NCI-H2227 (cell line): Measurements from ENCODE around the gene CACNG7.
"Not testable (repeated sequence)": the region's sequence is repeated elsewhere in the genome, so short reads cannot be mapped to it uniquely, and the experiment has no call there.

Experiments used
- DNase-seq: peaks from one replicate; lab custom pipeline; 2025; ENCODE audit not compliant: unreplicated experiment; lab: John Stamatoyannopoulos, UW

CACNG7 gene

DNA sequence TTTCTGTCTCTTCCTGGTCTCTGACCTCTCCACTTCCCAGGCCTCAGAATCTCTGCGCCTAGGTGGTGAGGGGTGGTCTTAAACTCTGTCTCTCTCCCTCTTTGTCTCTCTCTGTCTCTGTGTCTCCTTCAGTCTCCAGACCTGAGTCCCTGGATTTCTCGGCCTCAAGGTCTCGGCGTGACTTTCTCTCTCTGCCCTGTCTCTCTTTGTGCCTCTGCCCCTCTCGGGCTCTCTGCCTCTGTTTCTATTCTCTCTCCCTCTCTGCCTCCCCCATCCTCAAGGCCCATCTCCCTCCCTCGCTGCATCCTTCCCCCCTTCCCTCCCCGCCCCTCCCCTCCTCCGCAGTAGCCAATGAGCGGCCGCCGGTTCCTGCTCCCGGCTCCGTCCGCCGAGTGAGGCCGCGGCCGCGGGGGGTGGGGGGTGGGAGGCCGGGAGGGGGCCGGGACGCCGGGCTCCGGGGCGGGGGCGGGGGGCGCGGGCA, at the start of gene CACNG7:
CACNG7 (plus strand) TSS at position 344 of the 481 bp plus-strand sequence. CDS start 3,554 bp downstream, outside the sequence.
- peak; percentile 77 for DNase-seq

GRCh38 chr19:53864308-53864836, 44.7 kb upstream of the CACNG7 start:
- DNase-seq, result no peak

DNA sequence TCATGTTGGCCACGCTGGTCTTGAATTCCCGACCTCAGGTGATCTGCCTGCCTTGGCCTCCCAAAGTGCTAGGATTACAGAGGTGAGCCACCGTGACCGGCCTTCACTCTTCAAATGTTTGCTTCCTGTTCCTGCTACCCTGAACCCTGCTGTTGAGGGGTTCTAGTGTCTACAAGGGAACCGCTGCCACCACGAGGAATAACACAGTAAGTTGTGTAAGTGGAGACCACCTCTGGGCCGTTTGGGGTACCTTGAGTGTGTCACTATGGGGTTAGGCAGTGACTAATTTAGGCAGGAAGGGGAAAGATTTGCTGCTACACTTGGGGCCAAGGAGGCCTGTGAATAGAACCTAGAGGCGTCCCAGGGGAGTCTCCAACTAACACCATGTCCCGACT, 43.6 kb upstream of the CACNG7 start:
- DNase-seq, result no peak

GRCh38 chr19:53865918-53866864, 42.9 kb upstream of the CACNG7 start:
- peak; percentile 95 for DNase-seq

GRCh38 chr19:53866865-53867224, 42.2 kb upstream of the CACNG7 start:
- peak; percentile 77 for DNase-seq

DNA sequence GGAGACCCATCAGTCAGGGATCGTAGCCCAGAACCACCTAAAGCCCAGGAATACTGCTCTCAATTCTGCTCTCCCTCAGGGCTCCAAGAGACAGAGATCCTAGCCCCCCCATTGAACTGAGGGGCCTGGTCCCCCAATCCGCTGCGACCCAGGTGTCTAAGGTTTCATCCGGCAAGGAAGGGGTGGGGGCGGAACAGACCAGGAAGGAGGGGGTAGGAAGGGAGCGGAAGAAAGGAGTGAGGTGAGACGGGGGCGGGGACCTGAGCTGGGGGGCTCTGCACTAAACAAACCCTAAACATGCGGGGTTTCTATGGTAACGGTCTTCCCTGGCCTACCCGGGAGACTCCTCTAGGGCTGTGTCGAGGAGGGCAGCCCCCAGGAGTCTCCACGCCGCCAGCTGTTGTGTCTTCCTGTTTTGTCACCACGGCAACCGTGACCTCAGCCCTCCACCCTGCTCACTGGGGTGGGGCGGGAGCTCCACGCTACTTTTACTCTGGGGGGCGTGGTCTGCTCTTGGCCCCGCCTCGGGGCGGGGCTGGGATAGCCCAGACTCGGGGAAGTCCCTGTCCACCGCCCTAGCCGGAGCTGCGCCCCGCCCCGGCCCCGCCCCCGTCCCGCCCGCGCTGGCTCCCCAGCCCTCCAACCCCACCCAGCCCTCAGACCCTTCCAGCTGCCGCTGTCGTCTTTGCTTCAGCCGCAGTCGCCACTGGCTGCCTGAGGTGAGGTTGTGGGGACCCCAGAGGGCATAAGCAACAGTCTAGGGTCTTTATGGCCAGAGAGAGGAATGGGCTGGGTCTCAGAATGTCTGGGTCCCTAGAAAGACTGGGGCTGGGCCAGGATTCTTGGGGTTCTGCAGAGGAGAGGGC, 41.6 kb upstream of the CACNG7 start, which contains the start of gene MYADM:
MYADM (plus strand) TSS at position 659 of the 866 bp plus-strand sequence. CDS start 5,647 bp downstream, outside the sequence.
- peak; percentile 100 for DNase-seq

DNA sequence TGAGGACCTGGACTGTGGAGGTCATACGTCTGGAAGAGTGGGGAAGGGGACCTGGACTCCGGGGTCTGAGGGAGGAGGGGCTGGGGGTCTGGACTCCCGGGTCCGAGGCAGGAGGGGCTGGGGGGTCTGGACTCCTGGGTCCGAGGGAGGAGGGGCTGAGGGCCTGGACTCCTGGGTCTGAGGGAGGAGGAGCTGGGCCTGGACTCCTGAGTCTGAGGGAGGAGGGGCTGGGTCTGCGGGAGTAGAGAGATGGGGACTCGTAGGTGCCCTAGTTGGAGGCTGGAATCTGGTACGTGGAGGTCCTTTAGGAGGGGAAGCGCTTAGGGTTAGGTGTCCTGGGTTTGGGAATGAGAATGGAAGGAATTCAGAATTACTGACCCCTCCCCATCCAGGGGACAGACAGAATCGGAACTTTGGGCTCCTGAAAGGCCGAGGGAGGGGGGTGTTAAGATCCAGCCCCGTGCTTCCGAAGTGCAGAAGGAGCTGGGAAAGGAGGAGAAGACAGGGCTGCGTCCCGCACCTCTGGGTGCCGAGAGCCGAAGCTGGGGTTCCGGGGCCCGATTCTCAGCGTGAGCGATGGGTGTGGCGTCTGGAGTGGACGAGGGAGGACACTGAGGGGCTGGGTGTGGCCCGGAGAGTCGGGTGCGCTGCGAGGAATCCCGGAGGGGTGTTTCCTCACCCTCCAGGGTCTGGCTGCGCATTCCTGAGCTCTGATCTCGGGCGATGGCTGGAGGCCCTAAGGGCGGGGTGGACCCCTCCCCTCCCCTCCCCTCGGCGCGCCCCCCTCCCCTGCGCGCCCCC, 40.8 kb upstream of the CACNG7 start:
- peak; percentile 81 for DNase-seq

DNA sequence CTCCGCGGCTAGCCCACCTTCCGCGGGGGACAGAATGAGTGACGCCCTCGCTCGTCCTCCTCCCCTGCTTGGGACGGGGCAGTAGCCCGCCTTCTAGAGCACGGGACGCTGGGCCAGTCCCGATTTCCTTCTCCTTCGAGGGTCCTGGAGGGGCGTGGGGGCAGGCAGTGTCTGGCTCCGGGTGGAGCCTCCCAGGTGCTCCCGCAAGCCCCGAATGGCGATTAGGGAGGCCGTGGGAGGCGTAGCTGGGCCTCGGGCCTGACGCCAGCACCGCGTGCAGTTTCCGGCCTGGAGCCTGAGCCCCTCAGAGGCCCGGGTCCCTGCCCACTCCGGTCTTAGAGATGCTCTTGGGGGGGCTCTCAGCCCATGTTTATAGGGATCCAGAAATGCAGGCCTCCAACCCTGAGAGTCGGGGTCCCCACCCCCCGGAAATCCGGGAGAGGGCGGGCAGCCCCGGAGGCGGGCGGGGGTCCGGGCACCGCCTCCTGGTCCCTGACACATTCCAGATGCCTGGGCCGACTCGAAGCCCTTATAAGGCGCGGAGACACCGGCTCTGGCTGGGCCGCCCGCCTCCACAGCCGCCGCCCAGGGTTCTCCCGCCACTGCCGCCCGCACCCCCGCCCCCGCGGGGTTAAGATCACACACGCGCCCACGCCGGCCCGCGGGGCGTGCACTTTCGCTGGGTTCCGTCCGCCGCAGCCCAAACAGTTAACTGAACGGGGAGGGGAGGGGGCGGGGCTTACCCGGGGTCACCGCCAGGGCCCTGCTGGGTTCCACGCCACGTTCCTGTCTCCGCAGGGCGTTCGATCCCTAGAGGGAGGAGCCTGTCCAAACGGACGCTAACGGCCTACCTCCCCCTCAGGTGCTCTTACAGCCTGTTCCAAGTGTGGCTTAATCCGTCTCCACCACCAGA, 39.9 kb upstream of the CACNG7 start:
- peak; percentile 93 for DNase-seq

GRCh38 chr19:53869805-53870484, 39.1 kb upstream of the CACNG7 start:
- not testable (repeated sequence) for DNase-seq

DNA sequence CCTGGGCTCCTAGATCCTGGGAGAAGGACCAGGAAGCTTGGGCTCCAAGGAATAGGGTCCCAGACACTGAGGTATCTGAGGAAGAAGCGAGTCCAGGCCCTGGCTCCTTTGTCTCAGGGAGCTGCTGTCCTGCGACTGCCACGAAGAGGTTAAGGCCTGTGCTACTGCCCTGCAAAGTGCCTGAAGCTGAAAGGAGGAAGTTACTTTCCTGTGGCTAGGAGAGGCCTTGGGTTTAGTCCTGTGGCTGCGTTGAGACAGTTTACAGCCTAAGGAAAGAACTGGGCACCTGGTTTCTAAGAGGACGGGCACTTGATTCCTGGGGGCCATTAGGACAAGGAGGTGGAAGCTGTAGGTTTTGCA, 38.6 kb upstream of the CACNG7 start:
- DNase-seq, result no peak

DNA sequence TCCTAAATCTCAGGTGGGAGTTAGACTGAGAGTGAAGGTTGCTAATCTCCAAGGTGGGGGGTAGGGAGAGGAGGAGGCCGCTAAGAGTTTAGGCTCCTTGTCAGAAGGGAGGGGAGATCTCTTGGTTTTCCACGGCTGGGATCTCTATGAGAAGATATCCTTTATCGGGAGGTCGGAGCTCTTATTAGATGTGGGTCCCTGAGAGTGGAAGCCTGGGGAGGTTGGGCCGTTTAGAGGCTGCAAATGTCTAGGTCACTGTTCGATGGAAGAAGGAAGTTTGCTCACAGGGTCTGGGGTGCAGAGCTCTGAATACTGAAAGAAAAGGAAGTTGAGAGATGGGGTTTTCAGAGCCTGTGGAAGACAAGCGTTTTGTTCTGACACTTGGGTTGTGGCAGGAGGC, 37.6 kb upstream of the CACNG7 start:
- DNase-seq, result no peak

DNA sequence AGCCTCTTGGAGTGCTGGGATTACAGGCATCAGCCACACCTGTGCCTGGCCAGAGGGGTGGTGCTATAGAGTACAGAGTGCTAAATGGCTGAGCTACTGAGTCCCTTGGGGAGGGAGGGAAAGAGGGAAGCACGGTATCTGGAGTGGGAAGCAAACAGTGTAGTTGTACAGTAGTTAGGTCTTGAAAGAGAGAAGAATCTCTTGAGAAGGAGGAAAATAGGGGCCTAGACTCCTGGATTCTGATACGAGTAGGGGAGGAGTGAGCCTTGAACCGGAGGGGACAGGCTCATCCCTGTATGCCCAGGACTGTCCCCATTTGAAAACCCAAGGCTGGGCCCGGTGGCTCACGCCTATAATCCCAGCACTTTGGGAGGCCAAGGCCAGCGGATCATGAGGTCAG, 36.3 kb upstream of the CACNG7 start:
- DNase-seq, result no peak

GRCh38 chr19:53873773-53874605, 35.1 kb upstream of the CACNG7 start:
- no peak for DNase-seq

DNA sequence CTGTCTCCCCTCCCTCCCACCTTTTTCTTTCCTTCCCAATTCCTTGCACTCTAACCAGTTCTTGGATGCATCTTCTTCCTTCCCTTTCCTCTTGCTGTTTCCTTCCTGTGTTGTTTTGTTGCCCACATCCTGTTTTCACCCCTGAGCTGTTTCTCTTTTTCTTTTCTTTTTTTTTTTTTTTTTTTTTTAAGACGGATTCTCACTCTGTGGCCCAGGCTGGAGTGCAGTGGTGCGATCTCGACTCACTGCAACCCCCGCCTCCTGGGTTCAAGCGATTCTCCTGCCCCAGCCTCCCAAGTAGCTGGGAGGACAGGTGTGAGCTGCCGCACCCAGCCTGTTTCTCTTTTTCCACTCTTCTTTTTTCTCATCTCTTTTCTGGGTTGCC, 34.5 kb upstream of the CACNG7 start:
- no peak for DNase-seq

DNA sequence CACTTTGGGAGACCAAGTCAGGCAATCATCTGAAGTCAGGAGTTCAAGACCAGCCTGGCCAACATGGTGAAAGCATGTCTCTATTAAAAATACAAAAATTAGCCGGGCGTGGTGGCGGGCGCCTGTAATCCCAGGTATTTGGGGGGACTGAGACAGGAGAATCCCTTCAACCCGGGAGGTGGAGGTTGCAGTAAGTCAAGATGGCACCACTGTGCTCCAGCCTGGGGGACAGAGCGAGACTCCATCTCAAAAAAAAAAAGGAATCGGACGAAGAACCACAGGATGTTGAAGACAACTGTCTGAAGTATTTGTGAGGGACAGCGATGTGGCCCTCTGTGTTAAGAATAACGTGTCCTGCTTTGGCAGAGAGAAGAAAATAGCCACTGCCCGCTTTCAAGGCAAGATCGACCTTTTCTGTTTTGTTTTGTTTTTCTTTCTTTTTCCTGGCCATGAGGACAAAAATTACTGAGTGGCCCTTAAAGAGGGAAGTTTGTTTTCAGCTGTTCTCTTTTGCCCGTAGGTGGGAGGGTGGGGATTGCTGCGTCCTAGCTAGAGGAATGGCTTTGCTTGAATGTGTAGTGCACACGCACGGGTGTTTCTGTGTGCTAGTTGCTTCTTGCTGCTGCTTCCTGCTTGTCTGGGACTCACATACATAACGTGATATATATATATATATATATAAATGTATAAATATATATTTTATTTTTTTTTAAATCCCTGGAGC, 33.3 kb upstream of the CACNG7 start:
- DNase-seq, result no peak

DNA sequence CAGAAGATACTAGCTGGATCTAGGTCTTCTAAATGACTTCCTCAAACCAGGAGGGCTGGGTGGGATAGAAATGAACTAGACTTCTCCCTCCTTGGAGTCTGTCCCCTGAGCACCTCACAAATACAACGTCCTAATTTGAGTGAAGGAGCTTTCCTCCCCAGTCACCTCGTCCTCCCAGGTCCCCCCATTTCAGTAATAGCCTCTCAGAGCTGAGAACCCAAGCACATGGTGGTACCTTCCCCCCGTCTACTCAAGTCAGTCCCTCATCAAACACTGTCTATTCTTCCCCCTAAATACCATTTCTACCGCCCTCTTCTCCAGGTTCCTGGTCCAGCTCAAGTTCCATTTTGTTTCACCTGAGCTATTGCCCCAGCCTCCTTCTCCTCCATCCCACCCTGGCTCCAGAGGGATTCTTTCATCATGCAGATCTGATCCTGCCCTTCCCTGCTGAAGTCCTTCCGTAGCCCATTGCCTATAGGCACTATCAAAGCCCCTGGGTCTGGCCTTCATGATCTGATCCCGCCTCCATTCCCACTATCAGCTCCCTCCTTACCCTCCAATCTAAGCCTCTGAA, 32.3 kb upstream of the CACNG7 start:
- DNase-seq, result no peak

DNA sequence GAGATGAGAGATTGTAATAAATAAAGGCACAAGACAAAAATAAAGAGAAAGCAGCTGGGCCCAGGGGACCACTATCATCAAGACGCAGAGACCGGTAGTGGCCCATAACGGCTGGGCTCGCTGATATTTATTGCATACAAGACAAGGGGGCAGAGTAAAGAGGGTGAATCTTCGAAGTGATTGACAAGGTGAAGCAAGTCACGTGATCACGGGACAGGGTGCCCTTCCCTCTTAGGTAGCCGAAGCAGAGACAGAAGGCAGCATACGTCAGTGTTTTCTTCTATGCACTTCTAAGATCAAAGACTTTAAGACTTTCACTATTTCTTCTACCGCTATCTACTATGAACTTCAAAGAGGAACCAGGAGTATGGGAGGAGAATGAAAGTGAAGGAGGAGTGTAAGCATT, 31.7 kb upstream of the CACNG7 start:
- no peak for DNase-seq
